HUDEP-2 (cell line): ENCODE measurements around the gene COQ5.
"Not testable (repeated sequence)": the region's sequence is repeated elsewhere in the genome, so short reads cannot be mapped to it uniquely, and the experiment has no call there.

ENCODE experiments used
- DNase-seq, 76 experiments: peaks; one replicate each; lab custom pipeline; 2025; ENCODE audit not compliant: unreplicated experiment in 76 of 76; lab: John Stamatoyannopoulos, UW

COQ5 gene

GRCh38 chr12:120528861-120529525, at the start of gene COQ5:
COQ5 (minus strand) TSS chr12:120529158; CDS start chr12:120529141, 17 bp downstream.
- DNase-seq, result peak in 73 of 76 experiments; percentile 13 to 83 (median 64)

GRCh38 chr12:120574106-120574505, 45.1 kb upstream of the COQ5 start:
- DNase-seq, result no peak

GRCh38 chr12:120573560-120573959, 44.6 kb upstream of the COQ5 start:
- DNase-seq, result no peak

- no peak for DNase-seq
Measured at GRCh38 chr12:120571299-120571698, 42.3 kb upstream of the COQ5 start.

GRCh38 chr12:120563495-120563894, 34.5 kb upstream of the COQ5 start:
- DNase-seq, result no peak

- DNase-seq, result no peak
Measured at GRCh38 chr12:120562906-120563305, 33.9 kb upstream of the COQ5 start.

GRCh38 chr12:120557589-120557988, 28.6 kb upstream of the COQ5 start:
- DNase-seq, result no peak

GRCh38 chr12:120554678-120555077, 25.7 kb upstream of the COQ5 start:
- DNase-seq, result no peak

GRCh38 chr12:120546050-120546386, 17.1 kb upstream of the COQ5 start:
- no peak for DNase-seq

GRCh38 chr12:120544691-120545090, 15.7 kb upstream of the COQ5 start:
- no peak for DNase-seq

GRCh38 chr12:120542166-120542565, 13.2 kb upstream of the COQ5 start:
- no peak for DNase-seq

- DNase-seq, result peak in 61 of 76 experiments; percentile 3 to 97 (median 79)
Measured at GRCh38 chr12:120540445-120540844, 11.5 kb upstream of the COQ5 start.

GRCh38 chr12:120539303-120539702, 10.3 kb upstream of the COQ5 start:
- peak in 2 of 76 experiments; percentile 4 to 6 for DNase-seq

- peak in 11 of 76 experiments; percentile 2 to 46 (median 14) for DNase-seq
Measured at GRCh38 chr12:120538281-120539156, 9.6 kb upstream of the COQ5 start.

GRCh38 chr12:120537856-120538220, 8.9 kb upstream of the COQ5 start:
- no peak for DNase-seq

GRCh38 chr12:120536064-120536791, 7.3 kb upstream of the COQ5 start:
- no peak for DNase-seq

GRCh38 chr12:120534703-120535655, 6.0 kb upstream of the COQ5 start:
- DNase-seq, result peak in 53 of 76 experiments; percentile 5 to 72 (median 36)

- peak in 73 of 76 experiments; percentile 3 to 85 (median 55) for DNase-seq
Measured at GRCh38 chr12:120534203-120534702, 5.3 kb upstream of the COQ5 start, which contains the start of gene RNF10. RNF10 (plus strand) TSS chr12:120534356; CDS start chr12:120534812, 456 bp downstream.

- no peak for DNase-seq
Measured at GRCh38 chr12:120532701-120533238, 3.8 kb upstream of the COQ5 start.

- not testable (repeated sequence) for DNase-seq
Measured at GRCh38 chr12:120530418-120530761, 1.4 kb upstream of the COQ5 start.
